Skin of body (tissue), 2 donors: ENCODE results near the gene PSMD11. TPM values are rescaled to one million over a fixed set of nuclear protein-coding genes. Genes with fewer than 3 reads are reported as not detected.

Experiments
- DNase-seq: peaks from one replicate; lab custom pipeline; 2025; lab: John Stamatoyannopoulos, UW
- total RNA-seq: library from RNA; depleted of rRNA; stranded (reverse); fragments of >200 nt; gene quantifications from one replicate; pipeline ENCODE4 v1.2.3, GENCODE V29; 2014

The PSMD11 gene
- total RNA-seq, 1 donor from 2014 or later: 77.8 TPM

DNA sequence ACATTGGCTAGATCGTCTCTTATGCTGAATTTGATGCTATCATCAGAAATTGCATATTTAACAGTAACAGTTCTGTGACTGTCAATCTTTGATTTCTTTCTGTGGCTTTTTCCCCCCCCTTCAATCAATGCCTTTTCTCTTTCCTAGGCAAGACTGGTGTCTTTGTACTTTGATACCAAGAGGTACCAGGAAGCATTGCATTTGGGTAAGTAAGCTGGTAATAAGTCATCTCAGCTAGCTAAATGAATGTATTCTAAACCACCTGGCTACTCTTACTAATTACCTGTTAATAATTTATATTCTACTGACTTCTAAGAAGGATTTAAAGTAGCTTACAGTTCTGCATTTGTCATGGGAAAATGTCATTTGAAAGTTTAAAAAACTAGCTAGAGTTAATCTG lies 20.1 kb downstream of the PSMD11 start:
- DNase-seq: no peak

DNA sequence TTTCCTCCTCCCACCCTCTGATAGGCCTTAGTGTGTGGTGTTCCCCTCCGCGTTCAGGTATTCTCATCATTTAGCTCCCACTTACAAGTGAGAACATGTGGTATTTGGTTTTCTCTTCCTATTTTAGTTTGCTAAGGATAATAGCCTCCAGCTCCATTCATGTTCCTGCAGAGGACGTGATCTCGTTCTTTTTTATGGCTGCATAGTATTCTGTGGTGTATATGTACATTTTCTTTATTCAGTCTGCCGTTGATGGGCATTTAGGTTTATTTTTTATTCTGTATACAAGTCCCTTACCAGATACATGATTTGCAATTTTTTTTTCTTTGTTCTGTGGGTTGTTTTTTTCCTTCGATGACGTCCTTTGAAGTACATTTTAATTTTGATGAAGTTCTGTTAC lies 23.6 kb downstream of the PSMD11 start:
- DNase-seq: no peak

DNA sequence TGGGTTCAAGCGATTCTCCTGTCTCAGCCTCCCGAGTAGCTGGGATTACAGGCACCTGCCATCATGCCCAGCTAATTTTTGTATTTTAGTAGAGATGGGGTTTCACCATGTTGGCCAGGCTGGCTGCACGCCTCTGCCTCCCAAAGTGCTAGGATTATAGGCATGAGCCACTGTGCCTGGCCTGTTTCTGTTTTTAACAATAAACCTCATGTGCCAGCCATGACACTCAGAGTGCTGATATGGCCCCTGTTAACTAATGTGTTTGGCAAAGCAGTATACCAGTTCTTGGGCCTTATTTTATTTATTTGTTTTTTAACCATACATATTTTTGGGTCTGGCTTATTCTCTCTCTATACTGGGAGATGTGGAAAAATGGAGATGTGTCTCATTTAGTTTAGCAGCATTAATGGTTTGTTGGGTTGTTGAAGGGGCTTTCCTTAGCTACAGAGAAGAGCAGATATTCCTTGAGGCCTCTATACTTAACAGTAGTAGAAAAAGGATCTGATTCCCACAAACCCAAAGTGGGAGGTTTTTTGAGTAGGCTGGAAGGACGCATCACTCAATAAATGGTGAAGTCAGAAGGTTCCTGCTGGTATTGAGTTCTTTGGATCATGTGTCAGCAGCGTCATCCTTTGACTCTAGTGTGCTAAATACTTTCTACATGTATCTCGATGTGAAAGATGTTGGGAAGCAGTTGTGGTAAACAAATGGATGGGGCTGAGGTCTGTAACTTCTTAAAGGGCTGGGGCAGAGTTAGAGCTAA lies 26.3 kb downstream of the PSMD11 start:
- no peak for DNase-seq

DNA sequence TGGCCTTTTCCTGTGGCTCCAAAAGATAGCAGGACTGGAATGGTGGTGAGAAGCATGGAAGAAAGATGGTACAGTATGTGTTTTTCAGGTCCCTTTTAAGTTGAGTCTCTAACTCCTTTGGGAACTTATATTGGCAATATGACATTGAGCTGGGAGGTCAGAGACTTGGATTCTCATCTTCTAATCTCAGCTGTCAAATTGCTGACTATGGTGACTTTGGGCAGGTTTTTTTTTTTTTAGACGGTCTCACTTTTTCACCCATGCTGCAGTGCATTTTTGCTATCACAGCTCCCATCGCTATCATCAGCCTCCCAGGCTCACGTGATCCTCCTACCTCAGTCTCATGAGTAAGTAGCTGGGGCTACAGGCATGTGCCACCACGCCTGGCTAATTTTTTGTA lies 27.3 kb downstream of the PSMD11 start:
- DNase-seq: no peak

DNA sequence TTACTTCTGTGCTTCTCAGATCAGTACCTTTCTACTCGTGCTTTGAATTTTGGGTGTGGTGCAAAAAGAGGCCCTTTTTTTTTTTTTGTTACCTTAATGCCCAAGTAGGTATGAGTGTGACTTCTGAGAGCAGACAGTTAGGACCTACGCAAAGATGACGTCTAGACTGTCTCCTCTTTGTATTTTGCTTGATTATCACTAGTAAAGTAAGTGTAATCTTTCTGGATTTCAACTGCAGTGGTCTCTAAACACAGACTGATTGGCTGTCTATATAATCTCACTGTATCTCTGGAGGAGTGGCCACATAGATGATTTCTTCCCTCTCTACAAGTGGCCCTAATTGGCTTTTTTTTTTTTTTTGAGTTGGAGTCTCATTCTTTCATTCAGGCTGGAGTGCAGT lies 30.9 kb downstream of the PSMD11 start:
- no peak for DNase-seq

DNA sequence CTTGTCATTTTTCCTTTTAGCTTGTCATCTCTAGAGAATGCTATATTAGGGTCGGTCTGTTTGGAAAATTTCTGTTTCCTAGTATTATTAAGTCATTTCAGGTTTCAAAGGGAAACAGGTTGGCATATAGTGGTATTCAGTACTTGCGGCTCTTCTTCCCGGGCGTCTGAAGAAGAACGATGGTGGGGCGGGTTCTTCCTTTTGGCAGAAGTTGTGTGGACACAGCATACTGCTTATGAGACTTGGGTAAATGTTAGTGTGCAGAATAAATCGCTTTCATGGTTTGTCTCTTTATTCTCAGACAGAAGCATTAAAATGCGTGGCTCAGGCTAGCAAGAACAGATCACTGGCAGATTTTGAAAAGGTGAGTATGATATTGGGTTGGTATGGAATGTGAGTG lies 32.9 kb downstream of the PSMD11 start:
- no peak for DNase-seq

DNA sequence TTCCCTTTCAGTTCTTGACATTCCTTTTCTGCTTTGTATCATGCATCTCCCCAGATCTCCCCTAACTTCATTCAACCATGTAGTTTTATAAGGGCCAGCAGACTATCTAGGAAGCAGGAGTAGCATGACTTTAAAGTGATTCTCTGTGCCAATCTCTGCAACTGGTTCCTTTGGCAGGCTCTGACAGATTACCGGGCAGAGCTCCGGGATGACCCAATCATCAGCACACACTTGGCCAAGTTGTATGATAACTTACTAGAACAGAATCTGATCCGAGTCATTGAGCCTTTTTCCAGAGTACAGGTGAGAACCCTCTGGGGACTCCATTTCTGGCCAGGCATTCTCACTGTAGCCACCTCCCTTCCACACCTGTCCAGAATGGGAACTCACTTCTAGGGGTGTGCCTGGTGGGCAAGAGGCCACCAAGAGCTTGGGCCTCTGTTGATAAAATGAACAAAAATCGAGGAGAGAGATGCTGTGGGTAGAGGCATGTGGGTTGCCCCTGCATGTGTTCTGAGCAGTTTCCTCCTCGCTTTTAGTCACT lies 34.8 kb downstream of the PSMD11 start:
- no peak for DNase-seq

DNA sequence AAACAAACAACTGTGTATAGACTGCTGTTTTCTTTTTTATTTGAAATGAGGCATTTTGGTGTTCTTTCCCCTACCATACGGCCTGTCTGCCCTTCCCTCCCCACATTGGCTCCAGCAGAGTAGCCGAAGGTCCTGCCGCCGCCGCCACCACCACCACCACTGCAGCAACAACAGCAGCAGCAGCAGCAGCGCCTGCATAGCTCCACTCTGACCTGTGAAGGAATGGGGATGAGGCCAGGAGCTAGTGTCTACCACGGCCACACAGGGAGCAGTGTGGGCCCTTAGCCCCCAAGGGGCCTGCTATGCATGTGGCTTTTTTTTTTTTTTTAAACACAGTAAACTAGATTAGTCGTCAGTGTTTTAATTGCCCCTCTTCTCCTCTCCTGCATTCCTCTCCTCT lies 36.9 kb downstream of the PSMD11 start:
- DNase-seq: no peak

DNA sequence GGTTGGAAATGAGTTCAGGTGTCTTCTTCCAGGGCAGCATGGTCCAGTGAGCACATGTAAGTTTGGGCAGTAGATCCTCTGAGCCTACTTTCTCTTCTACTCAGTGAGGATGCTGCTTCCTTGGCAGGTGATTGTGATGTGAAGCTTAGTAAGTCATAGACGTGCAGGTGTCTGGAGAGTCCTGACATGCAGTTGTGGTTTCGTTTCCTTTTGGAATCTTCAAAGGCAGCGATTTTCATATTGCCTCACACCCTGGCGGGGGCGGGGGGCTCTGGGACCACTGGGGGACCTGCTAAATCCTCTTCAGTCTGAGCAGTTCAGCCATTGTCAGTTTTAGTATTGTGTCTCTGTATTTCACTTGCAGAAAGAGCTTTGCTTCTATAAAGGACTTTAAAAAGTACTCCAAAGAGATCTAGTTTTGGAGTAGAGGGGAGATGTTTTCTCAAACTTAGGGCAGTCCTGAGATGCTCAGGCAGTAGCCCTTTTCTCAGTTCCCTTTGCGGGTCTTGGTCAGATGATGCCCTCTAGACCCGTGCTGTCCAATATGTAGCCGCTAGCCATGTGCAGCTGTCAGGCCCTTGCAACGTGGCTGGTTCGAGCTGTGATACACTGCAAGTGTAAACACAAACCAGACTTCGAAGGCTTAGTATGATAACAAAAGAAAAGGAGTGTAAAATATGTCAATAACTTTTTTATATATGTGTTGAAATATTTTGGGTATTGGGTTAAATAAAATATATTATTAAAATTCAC lies 38.4 kb downstream of the PSMD11 start:
- no peak for DNase-seq

DNA sequence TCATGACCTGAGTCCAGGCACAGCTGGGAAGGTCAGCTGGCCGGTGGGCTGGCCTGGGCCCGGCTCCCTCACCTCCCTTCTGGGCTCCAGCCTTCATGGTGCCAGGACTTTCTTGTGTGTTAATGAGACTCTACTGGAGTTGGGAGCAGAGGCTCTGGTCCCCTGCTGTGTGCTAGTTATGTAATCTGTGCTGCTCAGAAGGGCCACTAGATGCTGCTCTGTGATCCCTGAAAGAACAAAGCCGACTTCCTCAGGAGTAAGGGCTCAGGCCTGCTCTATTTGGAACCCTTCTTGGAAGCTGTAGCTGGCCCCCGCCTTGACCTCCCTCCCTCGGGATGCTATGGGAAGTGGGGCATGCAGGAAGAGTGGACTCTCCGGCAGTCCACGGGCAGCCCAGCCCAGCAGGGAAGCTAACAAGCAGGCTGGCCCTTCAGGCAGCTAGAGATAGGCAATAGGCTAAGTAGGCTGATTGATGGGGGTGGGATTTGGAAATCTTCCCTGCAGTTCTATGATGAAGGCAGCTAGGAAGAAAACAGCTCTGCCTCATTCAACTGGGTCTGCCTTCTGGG lies 39.2 kb downstream of the PSMD11 start:
- peak; percentile 87 for DNase-seq

DNA sequence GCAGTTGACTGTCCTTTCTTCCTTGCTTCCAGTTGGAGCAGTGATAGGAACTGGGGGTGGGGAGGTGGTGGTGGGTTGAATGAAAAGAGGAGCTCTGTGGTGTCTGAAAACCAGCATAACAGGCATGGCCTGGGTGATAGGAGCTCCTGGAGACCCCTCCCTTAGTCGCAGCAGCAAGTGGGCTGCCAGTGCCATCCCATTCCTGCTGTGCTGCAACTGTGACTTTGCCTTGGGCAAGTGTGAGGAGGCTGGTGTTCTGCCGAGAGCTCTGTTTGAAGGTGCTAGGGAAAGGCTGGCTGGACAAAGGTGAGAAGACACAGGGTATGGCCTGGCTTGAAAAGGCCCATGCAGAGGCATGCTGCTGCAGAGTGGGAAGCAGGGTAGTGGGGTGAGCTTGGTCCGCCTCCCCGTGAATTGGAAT lies 39.7 kb downstream of the PSMD11 start:
- no peak for DNase-seq

DNA sequence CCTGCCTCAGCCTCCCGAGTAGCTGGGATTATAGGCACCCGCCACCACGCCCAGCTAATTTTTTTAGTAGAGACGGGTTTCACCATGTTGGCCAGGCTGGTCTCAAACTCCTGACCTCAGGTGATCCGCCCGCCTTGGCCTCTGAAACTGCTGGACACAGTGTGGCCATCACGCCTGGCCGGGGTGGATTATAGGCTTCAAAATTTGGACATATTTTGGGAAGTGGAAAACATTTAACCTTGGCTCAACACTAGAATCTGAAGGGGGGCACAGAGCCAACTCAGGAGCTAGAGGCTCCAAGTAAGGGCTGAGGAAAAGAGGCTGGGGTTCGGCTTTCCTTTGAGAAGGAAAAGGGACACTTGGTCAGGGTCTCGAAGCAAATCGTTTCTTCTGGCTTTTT lies 40.3 kb downstream of the PSMD11 start:
- no peak for DNase-seq

DNA sequence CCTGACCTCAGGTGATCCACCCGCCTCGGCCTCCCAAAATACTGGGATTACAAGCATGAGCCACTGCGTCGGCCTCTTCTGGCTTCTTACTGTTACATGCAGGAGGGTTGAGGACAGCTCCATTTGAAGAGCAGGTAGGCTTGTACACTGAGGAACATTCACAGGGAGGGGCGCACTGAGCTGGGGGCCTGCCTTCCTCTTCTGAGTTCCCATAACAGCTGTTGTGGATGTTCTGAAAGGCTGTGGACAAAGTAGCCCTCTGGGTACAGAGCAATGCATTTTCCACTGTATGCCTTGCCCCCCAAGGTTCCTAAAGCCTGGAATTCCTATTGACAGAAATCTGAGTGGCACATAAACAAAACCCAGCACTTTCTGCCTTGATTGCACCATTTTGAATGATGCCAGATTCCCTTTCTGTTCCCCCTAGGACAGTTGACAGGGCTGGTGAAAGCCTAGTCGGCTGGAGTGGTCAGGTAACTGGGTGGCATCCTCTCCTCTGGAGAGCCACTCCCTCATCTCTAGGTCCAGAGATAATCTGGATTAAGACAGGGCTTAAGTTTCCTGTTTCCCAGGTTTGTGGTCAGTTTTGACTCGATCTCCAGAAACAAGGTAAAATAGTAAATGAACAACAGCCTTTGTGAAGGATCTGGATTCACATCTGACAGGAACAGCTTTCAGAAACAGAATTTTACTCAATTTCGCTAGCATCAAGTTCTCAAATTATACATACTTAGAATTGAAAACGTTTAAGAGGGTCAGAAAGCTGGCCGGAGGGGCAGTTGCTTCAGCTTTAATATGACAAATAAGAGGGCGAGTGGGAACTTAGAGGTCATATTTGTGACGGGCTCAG lies 41.2 kb downstream of the PSMD11 start:
- no peak for DNase-seq

DNA sequence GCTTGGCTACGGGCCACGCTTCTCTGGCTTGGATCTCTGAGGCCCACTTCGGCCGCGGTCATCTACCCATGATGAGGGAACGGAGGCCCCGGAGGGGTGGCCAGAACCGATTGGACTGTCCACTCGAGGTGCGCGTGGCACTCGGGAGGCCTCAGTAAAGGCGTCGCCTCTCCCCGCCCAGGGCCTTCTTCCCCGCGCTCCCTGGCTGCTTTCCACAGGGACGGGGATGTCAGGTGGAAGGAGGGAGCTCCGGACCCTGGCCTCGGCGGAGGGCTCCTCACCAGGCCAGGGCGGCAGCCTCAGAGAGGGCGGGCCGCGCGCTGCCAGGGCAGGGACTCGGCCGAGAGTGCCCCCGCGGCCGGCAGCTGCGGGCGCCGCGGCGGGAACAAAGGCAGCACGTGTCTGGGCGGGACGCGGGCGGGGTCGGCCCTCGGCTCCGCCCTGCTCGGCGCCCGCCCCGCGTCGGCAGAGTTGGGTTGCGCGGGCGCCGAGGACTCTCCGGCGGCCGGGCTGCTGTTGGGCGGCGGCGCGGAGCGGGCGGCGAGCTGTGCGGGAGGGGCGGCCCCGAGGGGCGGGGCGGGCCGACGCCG lies 41.9 kb downstream of the PSMD11 start:
- peak; percentile 48 for DNase-seq

DNA sequence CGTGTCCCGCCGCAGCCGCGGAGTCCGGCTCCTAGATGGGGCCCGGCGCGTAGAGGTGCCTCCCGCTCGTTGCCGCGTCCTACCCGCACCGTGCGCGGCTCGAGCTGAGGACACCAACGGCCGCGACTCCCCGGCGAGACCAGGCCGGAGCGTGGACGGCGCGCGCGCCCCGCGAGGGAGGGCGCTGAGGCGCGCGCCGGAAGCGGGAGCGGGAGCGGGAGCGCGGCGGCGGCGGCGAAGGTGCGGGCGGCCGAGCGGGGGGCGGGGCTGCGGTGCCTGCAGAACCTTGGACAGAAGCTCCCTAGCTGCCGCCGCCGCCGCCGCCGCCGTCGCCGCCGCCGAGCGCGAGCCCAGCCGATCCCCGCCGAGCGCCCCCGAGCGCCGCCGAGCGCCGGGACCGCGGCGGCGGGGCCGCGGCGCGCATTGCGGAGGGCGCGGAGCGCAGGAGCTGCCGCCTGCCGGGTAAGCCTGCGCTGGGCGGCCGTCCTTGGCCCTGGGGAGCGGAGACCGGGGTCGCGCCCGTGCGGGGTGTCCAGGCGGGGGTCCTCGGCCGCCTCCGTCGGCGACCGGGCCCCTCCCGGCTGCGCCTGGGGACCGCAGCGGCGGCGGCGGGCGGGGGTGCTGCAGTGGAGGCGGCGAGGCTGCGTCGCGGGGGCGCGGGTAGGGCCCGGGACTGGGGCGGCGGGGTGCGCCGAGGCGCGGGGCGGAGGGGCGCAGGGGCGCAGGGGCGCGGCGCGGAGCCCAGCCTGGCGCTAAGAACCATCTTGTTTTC lies 42.6 kb downstream of the PSMD11 start, which contains the start of gene CDK5R1:
CDK5R1 (plus strand) TSS at position 293 of the 772 bp plus-strand sequence. CDS start 628 bp downstream, outside the sequence.
- DNase-seq: no peak

DNA sequence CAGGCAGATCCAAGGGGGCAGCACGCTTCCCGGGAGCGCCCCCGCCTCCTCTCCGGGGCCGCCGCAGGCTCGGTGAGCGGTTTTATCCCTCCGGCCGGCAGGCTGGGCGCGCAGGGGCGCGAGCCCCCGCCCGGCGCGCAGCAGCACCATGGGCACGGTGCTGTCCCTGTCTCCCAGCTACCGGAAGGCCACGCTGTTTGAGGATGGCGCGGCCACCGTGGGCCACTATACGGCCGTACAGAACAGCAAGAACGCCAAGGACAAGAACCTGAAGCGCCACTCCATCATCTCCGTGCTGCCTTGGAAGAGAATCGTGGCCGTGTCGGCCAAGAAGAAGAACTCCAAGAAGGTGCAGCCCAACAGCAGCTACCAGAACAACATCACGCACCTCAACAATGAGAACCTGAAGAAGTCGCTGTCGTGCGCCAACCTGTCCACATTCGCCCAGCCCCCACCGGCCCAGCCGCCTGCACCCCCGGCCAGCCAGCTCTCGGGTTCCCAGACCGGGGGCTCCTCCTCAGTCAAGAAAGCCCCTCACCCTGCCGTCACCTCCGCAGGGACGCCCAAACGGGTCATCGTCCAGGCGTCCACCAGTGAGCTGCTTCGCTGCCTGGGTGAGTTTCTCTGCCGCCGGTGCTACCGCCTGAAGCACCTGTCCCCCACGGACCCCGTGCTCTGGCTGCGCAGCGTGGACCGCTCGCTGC lies 43.3 kb downstream of the PSMD11 start:
- DNase-seq: peak; percentile 5

DNA sequence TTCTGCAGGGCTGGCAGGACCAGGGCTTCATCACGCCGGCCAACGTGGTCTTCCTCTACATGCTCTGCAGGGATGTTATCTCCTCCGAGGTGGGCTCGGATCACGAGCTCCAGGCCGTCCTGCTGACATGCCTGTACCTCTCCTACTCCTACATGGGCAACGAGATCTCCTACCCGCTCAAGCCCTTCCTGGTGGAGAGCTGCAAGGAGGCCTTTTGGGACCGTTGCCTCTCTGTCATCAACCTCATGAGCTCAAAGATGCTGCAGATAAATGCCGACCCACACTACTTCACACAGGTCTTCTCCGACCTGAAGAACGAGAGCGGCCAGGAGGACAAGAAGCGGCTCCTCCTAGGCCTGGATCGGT lies 43.9 kb downstream of the PSMD11 start:
- DNase-seq: no peak

DNA sequence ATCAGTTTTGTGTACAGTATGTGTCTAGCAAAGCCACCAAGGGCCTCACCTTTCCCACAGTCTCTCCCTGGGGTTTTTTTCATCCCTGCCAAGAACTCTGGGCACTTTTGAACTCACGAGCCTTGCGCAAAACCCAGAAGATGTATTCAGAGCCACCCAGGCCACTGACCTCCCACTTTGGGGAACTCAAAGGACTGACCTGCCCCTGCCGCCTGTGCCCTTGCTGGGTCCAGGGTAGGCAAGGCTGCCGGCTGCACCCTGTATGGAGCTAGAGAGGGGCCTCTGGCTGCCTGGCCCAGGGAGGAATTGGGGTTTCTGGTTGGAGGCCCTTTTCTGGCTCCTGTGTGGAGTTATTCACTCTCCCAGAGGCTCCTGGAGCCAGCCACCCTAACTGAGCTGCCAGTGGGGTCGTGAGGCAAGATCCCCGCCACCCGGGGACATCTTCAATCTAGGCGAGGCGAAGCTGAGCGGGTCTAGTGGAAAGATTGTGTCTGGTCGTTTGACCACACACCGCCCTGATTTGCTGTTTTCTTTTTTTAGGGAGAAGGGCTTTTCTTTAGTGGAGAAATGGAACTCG lies 44.4 kb downstream of the PSMD11 start:
- no peak for DNase-seq
